ENCODE results near the gene URI1.
"Not testable (repeated sequence)": the region's sequence is repeated elsewhere in the genome, so short reads cannot be mapped to it uniquely, and the experiment has no call there.

Gene URI1

GRCh38 chr19:29965492-29965891, 23.5 kb downstream of the URI1 start:
- CTCF ChIA-PET, result interaction anchor here (0.5 to 3.5 kb wide), 11 partner anchors 8 to 222 kb away, joined by 3 to 33 read pairs (median 6); no protein-coding TSS in a partner anchor

GRCh38 chr19:29966142-29966541, 24.1 kb downstream of the URI1 start:
- not testable (repeated sequence) for H3K4me3 ChIP-seq (ENCODE audit: low read depth, low read length); H3K27ac ChIP-seq (ENCODE audit: extremely low read depth, low read depth, low read length); H3K9me3 ChIP-seq (ENCODE audit: control insufficient read depth, insufficient read depth, low read depth, low read length)
- ChIA-PET CTCF (interaction anchor here (0.6 to 3.5 kb wide), 29 partner anchors 8 to 1541 kb away, joined by 3 to 33 read pairs (median 5); partner anchors contain the start of gene URI1), POLR2A (interaction anchor here (2.2 kb wide), 1 partner anchor 24 kb away, joined by 15 read pairs; the partner anchor contains the start of gene URI1)
- TF ChIP-seq ZNF600 (tag by site-specific recombination; IDR thresholded peaks at IDR 0.05), result peak; percentile 91
- TF ChIP-seq ZBTB17 (tag by site-specific recombination; IDR thresholded peaks at IDR 0.05), result peak; percentile 62
- TF ChIP-seq ZXDB (tag by site-specific recombination; IDR thresholded peaks at IDR 0.05), result peak; percentile 24; the same call in 1 of the 2 replicates
- TF ChIP-seq ZFP69B (tag by site-specific recombination; IDR thresholded peaks at IDR 0.05), result 0 out of 2 replicates have a peak, but pooled peaks have one; percentile 8
- peak; percentile 23; the same call in 1 of the 2 replicates for TF ChIP-seq REPIN1 (tag by site-specific recombination; IDR thresholded peaks at IDR 0.05; ENCODE audit: low read depth)
- Histone ChIP-seq H3K36me3 (ENCODE audit: control insufficient read depth in 2 of 2, insufficient read depth in 1 of 2, low read length in 2 of 2) (peaks cover 0 to 11% of the 10 kb centered on the region in 2 experiments; a peak in 2 of 3 replicates), H3K4me1 (ENCODE audit: control insufficient read depth, insufficient read depth, low read length) (peaks cover 85% of the 10 kb centered on the region)

More at GRCh38 chr19:29965492-29965891, 23.5 kb downstream of the URI1 start:
- Histone ChIP-seq H3K27ac (ENCODE audit: extremely low read depth, low read depth, low read length) (no peak overlapping the region), H3K9me3 (ENCODE audit: control insufficient read depth, insufficient read depth, low read depth, low read length) (no peaks in the 10 kb centered on the region), H3K4me1 (ENCODE audit: control insufficient read depth, insufficient read depth, low read length) (peaks cover 78% of the 10 kb centered on the region), H3K36me3 (ENCODE audit: control insufficient read depth in 2 of 2, insufficient read depth in 1 of 2, low read length in 2 of 2) (peaks cover 0 to 14% of the 10 kb centered on the region in 2 experiments; a peak in 2 of 3 replicates), H3K4me3 (ENCODE audit: low read depth, low read length) (no peak overlapping the region)
- POLR2A ChIA-PET, result no interaction called here
- TF ChIP-seq ZBTB26 (tag by site-specific recombination; optimal IDR thresholded peaks at IDR 0.05), result peak; percentile 1
- TF ChIP-seq ZBTB48 (tag by site-specific recombination; IDR thresholded peaks at IDR 0.05), result no peak
- 0 out of 2 replicates have a peak, but pooled peaks have one; percentile 2 for TF ChIP-seq ZFP69B (tag by site-specific recombination; IDR thresholded peaks at IDR 0.05)
- peak; percentile 26; the same call in 1 of the 2 replicates for TF ChIP-seq ZSCAN30 (tag by site-specific recombination; IDR thresholded peaks at IDR 0.05)
- 0 out of 2 replicates have a peak, but pooled peaks have one; percentile 43 for TF ChIP-seq ZNF362 (tag by site-specific recombination; IDR thresholded peaks at IDR 0.05)
- peak; percentile 69 for TF ChIP-seq PRDM6 (tag by site-specific recombination; IDR thresholded peaks at IDR 0.05)
- no peak for TF ChIP-seq ZNF404 (tag by site-specific recombination; IDR thresholded peaks at IDR 0.05)
- no peak for TF ChIP-seq ZBTB21 (tag by site-specific recombination; IDR thresholded peaks at IDR 0.05)
- no peak for TF ChIP-seq ZNF140 (tag by site-specific recombination; IDR thresholded peaks at IDR 0.05)
- TF ChIP-seq HIC1 (tag by site-specific recombination; IDR thresholded peaks at IDR 0.05), result no peak

Measured in HEK293 (cell line).